NCI-H187 treated with DMSO at 0.1 percent for 48 hours (cell line): ENCODE results near the gene WFIKKN1.
"Not testable (repeated sequence)": the region's sequence is repeated elsewhere in the genome, so short reads cannot be mapped to it uniquely, and the experiment has no call there.

Experiments
- DNase-seq: peaks from one replicate; lab custom pipeline; 2025; lab: John Stamatoyannopoulos, UW

The WFIKKN1 gene

DNA sequence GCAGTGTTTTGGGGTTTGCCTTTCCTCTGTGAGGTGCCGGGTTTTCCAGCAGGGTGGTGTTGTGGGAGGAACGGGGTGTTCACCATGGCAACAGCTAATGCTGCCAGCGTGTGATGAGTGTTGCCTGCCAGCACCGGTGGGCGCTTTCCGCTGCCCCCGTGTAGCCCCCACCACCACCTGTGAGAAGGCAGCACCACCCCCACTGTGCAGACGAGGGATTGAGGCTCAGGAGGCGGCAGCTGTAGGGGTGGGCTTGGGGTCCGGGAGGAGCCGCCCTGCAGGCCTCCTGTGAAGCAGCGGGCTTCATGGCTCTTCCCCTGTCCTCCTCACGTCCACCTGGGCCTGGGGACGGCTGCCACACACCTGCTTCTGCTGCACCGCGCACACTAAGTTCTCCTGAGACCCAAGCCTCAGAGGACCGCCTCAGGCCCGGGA, 35.7 kb upstream of the WFIKKN1 start:
- no peak for DNase-seq

DNA sequence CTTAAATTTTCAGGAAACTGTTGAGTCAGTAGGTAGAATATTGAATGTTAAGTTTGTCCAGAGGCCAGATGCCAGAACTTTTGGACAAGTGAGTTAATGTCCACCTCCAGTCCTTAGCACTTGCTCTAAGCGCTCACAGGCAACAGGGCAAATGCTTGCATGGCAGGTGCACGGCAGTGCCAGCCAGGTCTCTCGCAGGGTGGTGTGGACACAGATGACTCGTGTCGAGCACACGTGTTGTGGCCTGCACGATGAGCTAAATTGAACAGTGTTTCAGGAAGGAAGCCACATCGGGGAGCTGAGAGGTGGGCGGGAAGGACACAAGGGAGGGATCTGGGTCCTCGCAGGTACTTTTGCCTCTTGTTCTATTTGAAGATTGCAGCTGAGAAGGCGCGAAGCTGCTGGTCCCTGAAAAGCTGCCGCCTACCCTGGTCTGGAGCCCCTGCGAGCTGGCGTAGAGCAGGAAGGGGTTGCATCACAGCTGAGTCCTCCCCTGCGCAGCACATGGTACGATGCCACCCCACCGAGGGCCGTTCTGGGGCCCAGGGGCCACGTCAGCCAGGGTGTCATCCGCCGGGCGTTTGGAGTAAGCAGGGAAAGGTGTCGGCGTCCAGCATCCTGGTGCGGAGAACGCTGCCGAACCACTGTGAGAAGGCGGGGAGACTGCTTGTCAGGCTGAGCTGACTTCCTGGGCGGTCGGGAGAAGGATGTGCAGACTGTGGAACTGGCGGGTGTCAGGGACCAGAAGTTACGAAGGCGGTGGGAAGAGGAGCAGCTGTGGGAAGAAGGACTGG, 34.6 kb upstream of the WFIKKN1 start:
- DNase-seq, result no peak

DNA sequence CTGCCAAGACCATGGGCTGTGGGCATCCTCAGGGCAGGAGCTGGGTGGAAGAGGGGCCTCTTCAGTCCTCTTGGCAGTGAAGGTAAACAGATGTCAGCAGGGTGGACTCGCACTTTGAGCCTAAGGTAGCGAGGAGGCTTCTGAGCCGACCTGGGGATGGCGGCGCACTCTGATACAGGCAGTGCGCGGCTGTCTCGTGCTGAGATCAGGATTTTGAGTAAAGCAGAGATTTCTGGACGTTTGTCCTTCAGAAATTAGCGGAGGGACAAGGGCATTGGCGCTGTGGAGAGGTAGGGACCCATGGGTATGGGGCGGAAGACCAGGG, 34.1 kb upstream of the WFIKKN1 start:
- no peak for DNase-seq

DNA sequence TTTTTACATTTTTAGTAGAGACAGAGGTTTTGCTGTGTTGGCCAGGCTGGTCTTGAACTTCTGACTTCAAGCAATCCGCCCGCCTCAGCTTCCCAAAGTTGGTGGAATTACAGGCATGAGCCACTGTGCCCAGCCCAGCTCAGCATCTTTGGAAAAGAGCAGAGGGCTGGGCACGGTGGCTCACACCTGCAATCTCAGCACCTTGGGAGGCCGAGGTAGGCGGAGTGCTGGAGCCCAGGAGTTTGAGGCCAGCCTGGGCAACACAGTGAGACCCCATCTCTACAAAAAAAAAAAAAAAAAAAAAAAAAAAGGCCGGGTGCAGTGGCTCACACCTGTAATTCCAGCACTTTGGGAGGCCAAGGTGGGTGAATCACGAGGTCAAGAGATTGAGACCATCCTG, 33.1 kb upstream of the WFIKKN1 start:
- not testable (repeated sequence) for DNase-seq

- no peak for DNase-seq
These were observed 31.7 kb upstream of the WFIKKN1 start for GRCh38 chr16:598823-599739.

DNA sequence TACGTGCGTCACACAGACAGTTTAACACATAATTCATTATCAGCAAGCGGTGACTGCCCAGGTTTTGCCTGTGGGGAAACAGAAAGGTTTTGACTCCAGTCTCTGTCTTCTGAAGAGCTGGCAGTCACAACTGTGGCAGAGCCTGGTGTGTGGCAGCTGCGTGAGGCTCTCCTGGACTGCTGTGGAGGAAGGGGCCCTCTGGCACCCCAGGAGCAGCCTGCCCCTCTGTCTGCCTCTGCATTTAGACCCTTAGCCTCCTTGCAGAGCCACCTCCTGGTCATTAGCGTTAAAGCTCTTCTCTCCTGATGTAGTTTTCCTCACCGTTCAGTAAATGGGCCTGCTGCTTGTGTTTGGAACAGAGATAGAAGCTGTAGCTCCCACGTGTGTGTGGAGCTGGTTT, 30.0 kb upstream of the WFIKKN1 start:
- DNase-seq, result no peak

GRCh38 chr16:603933-604332, 26.9 kb upstream of the WFIKKN1 start:
- DNase-seq, result no peak

- no peak for DNase-seq
These were observed 24.0 kb upstream of the WFIKKN1 start for GRCh38 chr16:606656-607307.

DNA sequence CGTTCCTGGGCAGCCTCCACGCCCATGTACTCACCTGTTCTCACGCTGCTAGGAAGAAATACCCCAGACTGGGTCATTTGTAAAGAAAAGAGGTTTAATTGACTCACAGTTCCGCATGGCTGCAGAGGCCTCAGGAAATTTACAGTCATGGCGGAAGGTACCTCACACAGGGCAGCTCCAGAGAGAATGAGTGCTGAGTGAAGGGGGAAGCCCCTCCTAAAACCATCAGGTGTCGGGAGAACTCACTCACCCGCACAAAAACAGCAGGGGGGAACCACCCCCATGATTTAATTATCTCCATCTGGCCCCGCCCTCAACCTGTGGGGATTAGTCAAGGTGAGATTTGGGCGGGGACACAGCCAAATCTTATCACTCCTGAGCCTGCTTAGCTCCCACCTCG, 22.8 kb upstream of the WFIKKN1 start:
- DNase-seq, result no peak

GRCh38 chr16:609316-609715, 21.5 kb upstream of the WFIKKN1 start:
- DNase-seq, result no peak

DNA sequence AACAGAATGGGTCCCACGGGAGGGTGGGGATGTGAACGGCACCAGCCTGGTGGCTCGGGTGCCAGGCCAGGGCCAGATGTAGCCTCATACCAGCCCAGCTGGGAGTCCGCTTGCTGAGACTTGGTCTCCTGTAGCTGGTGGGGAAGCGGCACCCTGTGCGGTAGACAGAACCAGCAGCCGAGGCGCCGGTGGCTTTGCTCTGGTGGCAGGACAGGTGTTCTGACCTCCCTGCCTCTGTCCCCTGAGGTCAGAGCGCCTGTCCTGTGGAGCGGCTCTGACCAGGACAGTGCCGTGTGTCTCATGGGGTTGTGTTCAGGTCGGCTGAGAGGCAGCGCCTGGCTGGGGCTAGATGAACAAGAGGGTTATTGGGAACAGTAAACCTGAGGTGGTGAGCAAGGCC, 20.8 kb upstream of the WFIKKN1 start:
- DNase-seq, result no peak

DNA sequence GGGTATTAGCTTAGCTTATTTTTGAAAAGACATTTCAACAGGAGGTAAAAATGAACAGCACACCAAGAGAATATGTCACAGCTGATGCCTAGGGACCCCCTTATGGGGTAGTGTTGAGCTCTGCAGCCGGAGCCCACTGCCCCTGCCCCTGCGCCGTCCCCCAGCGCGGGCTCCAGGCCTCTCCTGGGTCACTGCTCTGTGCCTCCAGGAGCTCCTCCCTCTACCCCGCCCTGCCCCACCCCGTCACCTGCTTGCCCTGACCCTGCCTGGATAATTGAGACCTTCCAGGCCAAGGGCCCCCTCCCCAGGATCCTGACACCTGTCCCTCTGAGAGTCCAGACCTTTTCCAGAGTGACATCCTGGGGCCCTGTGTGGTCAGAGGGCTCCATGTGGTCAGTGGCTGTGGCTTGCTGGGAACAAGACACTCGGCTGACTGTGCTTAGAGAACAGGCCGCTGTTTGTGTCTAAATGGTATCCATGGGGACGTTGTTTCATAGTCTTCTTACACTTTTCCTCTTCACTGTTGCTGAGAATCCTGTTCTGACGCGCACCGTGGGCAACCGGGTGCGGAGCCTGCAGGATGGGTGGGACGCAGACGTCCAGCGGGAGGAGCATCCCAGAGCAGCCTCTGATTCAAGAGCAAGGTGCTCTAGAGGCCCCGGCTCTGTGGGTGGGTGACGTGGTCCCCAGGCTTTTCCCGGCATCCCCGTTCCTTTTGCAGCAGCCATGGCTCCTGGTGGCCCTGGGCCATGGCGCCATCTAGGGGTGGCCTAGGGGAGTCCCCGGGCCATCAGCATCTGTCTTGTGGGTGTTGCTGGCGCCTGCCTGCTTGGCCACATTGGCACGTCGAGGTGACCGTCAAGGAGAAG, 20.0 kb upstream of the WFIKKN1 start:
- no peak for DNase-seq

DNA sequence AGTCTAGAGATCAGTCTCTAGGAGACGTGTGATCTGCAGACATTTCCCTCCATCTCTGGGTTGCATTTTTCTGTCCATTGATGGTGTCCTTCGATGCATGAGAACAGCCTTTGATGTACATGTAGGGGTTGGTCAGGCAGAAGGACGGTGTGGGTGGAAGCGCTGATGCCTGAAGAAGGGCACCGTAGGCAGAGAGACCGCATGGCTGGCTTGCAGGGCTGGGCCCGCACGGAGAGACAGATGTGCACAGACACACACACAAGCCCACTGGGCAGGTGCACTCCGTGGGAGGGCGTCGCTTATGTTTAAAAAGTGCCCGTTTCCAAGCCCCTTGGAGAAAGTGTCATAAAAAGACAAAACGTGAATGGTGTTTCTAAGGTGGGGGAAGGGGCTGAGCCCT, 15.7 kb upstream of the WFIKKN1 start:
- DNase-seq, result no peak

GRCh38 chr16:616733-617586, 13.8 kb upstream of the WFIKKN1 start:
- no peak for DNase-seq

DNA sequence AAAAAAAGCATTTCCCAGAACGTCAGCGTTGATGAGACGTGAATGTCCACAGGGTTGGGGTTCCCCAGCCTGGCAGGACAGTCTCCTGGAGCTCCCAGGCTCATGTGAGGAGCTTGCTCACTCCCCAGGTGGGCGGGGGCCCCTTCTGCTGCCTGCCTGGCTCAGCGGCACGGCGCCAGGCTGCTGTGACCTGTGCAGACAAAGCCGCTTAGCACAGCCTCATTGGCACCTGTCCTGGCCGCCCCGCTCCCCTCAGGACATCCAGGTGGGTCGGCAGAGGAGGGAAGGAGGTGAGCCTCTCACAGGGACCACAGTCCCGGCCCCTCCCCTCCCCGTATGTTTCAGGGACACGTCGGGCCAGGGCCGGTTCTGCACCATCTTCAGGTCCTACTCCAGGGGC, 12.9 kb upstream of the WFIKKN1 start:
- no peak for DNase-seq

DNA sequence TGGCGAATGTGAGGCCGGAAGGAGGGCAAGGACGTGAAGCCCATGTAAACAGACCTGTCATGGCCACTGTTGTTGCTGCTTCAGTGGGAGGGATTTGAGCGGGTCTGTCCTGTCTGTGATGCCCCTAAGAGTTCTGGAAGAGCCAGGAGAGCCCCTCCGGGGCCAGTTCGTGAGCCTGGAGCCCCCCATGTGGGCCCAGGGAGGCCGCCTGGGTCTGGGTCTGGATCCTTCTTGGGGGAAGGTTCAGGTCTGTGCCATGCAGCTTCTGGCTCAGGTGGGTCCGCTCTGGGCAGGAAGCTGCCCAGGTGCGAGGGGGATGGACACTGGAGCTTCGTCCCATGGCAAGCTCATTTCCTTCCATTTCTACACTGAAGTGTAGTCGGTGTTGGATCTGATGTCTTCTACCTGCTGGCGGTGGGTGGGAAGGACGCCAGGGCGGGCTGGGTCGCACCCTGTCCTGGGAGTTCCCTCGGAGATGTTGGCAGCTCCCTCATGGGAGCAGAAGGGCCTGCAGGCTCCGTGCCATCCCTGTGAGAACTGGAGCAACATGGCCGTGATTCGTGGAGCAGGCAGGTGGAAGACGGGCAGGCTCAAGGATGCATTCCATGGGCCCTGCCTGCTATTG, 11.2 kb upstream of the WFIKKN1 start:
- DNase-seq, result no peak

DNA sequence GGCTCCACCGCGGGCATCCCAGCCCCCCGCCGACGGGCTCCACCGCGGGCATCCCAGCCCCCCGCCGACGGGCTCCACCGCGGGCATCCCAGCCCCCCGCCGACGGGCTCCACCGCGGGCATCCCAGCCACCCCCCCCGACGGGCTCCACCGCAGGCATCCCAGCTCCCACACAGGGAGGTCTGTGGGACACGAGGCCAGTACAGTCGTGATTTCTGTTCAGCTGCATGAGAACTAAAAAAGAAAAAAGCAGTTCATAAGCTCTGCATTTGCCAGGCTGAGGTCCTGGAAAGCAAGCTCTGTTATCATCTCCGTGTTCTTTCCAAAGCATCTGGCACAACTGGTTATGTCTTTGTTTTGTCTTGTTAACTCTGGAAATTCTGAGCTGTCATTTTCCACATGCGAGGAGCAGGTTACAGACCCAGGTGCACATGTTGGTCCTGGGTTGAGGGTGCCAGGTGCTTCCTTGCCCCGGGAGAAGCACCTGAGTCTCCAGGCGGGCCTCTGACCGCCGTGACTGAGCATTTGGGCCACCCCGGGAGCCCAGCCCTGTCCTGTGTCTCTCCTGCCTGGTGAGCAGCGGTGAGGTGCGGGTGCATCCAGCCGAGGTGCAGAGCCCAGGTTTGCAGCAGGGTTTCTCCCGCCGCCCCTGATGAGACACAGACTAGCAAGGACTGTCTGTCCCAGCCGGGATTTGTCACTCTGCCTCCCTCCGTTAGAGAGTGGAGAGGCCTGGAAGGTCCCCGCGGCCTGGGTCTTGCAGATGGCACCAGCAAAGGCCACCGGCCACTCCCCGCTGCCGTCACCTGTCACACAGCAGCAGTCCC, 9.9 kb upstream of the WFIKKN1 start:
- no peak for DNase-seq

- no peak for DNase-seq
These were observed 9.2 kb upstream of the WFIKKN1 start for GRCh38 chr16:621526-622105.

- DNase-seq, result no peak
These were observed 7.9 kb upstream of the WFIKKN1 start for GRCh38 chr16:622920-623280.
